HG03521 (cell line): ENCODE results near the gene HK2.

ENCODE experiments used
- ATAC-seq: cut with Tn5 transposase; IDR thresholded peaks from one replicate; pipeline ENCODE4 v1.9.1; 2021; ENCODE audit warnings: mild to moderate bottlenecking, moderate library complexity; ENCODE audit not compliant: unreplicated experiment

Gene HK2

DNA sequence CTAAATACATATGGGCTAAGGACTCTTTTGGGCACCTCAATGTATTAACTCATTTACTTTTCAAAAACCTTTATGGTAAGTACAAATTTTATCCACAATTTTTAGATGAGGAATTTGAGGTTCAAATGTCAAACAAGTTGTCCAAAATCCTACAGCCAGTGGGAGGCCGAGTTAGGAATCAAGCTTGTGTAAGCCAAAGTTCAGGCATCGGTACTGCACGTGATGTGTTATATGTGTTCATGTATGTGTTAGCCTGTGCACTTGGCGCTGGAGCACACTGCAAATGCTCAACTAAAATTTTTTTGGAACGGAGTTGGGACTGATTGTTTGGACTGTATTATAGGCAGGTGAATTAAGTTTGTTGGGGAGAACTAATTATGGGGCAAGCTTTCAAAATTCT, 22.7 kb downstream of the HK2 start:
- ATAC-seq: no peak

DNA sequence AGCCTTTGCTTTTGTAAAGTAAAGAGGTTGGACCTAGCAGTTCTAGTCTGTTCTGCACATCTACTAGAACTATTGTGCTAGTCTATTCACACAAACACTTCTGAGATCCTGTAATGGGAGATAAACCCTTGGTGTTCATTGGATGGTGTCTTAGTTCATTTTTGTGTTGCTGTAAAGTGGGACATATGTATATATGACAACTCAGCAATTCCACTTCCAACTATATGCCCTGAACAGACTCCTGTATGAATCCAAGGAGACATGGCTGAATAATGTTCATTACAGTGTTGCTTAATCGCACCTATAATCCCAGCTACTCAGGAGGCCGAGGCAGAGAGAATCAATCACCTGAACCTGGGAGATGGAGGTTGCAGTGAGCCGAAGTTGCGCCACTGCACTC, 23.3 kb downstream of the HK2 start:
- ATAC-seq: no peak

DNA sequence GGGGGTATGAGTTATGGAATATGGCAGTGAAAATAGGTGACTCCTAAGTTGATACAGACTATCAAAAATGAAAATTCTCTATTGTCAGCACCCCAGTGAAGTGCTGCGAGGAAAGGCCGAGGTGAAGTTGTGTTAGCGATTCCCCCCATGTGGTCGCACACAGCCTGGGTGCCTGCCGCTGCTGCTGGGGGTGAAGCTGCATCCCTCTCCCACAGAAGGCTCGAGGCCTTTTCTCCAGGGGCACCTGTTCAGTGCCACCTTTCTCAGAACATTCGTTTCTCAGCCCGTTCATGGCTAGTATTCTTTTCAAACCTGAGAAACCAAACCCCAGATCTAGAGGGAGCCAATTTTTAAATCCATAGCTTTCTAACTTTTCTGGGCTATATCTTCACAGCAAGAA, 23.8 kb downstream of the HK2 start:
- ATAC-seq: no peak

DNA sequence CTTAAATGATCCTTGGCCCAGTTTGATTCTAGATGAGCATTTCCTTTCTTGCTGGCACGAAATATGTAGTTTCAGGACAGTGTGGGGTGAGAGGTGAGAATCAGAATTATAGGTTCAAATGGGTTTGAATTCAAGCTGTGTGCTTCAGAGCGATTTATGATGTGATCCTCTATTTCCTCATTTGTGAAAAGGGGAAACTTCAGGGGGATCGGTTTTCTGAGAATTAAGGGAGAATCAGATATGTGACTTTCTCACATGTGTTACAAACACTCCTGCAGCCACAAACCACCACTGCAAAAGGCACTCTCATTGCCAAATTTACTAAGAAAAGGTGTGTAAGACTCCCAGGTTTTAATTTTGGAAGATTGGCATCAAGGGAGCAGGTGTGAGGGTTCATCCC, 24.4 kb downstream of the HK2 start:
- ATAC-seq: no peak

DNA sequence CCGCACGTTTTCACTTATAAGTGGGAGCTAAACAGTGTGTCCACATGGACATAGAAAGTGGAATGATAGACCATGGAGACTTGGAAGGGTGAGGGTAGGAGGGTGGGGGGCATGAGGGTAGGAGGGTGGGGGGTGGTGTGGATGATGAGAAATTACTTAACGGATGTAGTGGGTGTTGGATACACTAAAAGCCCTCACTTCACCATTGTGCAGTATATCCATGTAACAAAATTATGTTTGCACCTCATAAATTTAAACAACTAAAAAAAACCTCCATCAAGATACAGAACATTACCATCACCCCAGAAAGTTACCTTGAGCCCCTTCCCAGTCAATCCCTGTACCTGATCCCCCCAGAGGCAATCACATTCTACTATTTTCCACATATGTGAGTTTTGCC, 26.2 kb downstream of the HK2 start:
- no peak for ATAC-seq

DNA sequence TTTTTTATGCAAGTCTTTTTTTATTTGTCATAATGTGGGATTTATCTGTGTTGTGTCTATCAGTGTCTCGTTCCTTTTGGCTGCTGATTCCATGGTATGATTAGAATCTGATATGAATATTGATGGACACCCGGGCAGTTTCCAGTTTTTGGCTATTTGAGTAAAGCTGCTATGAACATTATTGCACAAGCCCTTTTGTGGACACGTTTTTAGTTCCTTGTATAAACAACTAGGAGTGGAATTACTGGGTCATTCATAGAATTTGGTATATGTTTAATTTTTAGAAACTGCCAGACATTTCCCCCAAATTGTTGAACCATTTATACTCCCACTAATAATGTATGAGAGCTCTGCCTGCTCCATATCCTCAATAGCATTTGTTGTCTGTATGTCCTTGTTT, 26.6 kb downstream of the HK2 start:
- ATAC-seq: no peak

DNA sequence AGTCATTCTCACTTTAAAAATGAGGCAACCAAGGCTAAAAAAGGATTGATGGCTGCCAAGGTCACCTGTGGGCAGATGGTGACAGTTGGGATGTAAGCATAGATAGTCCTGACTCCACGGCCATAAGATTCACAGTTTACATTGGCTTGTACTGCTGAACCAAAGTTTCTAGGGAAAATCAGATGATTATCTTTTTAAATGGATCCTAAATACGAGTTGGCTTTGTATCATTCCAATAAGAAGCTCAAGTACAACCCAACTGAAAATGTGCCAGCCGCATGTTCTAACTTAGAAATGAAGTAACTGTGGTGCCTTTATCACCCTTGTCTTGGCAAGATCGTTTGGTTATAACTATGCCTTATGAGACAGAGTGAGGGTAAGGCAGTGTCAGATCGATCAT, 27.6 kb downstream of the HK2 start:
- ATAC-seq: no peak

DNA sequence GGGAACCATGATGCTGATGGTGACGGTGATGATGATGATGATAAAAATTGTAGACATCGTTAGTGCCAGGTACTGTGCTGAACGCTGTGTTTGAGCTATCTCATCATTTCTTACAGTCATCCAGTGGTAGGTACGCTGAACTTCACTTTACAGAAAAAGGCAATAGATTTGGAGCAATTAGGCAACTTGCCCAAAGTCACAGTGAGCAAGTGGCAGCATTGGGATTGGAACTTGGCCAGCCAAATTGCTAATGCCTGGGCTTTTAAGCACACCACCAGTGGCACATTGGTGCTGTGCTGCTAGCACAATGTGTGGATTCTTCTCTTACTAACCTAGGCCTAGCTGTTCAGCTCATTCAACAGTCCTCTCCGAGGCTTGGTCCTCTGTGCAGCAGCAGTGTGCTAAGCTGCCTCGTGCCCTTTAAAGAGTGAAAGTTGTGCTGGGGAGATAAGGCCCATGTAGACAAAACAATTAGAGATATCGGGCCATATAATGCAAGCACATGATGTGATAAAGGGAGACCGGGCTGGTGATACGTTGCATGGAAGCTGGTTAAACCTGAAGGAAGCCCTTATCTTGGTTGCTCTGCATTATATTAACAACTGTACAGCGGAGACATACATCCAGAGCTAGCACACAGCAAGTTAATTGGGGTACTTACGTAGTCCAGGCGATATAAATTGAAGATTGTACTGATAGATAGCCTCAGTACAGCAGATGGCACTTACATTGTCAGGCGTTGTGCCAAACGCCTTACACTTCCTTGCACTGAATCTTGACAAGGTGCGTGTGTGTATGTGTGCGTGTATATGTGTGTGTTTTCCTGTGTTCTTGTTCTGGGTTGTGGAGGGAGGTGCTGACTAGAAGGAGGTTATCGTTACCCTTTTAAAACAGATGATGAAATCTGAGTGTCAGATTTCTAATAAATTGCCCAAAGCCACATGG, 28.4 kb downstream of the HK2 start:
- ATAC-seq: no peak

DNA sequence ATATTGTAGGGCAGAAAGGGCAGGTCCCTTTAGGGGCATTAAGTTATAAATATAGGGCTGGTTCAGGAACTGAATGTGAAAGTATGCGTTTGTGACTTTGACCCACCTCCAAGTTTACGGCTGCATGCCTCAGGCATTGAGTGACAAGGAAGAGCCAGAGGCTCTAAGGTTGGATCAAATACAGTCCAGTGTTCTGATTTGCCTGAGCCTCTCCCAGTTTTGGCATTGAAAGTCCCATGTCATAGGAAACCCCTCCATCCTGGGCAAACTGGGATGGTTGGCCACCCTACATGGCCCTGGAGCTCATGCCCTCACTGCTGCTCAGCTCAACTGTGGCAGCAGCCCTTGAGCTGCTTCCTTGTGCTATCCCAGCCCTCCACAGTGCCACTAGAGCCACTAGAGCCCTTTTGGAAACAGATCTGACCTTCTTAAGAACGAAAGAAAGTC, 29.9 kb downstream of the HK2 start:
- no peak for ATAC-seq

DNA sequence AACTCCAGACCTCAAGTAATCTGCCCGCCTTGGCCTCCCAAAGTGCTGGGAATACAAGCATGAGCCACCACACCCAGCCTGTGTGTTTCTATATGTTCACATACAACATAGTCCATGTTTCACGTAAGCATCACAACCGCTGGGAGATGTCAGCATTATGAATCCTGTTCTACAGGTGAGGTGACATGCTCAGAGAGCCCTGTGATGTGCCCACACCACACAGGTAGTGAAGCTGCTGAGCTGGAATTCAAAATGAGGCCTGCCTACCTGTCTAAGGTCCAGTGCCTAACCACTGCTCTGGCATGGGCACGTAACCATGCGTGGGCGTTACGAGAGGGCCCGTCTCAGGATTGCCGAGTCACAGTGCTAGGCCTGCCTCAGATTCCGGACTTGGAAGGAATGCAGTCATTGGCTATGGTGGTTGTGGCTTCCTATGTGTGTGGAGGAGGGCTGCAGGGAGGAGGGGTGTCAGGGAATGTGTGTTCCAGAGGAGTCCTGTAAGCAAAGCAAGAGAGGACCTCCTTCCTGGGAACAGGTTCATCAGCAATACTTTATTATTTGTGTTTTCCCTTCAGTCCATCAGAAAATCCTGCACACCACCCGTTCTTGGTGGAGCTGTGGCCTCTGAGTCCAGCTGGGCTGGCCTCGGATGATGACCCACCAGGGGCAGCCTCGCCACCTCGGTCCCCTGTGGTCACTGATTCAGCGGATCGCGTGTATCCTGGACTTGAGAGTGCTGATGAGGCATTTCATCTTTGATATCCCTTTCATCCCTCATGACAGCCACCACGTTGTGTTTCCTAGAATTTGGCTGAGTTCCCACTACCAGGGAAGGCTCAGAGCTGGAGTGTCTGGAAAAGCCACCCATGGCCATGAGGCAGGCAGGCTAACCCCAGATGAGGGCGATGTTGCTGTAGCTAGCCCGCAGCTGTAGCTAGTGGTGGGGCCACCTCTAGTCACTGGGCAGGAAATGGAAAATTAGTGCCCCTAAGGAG, 31.1 kb downstream of the HK2 start:
- ATAC-seq: no peak

DNA sequence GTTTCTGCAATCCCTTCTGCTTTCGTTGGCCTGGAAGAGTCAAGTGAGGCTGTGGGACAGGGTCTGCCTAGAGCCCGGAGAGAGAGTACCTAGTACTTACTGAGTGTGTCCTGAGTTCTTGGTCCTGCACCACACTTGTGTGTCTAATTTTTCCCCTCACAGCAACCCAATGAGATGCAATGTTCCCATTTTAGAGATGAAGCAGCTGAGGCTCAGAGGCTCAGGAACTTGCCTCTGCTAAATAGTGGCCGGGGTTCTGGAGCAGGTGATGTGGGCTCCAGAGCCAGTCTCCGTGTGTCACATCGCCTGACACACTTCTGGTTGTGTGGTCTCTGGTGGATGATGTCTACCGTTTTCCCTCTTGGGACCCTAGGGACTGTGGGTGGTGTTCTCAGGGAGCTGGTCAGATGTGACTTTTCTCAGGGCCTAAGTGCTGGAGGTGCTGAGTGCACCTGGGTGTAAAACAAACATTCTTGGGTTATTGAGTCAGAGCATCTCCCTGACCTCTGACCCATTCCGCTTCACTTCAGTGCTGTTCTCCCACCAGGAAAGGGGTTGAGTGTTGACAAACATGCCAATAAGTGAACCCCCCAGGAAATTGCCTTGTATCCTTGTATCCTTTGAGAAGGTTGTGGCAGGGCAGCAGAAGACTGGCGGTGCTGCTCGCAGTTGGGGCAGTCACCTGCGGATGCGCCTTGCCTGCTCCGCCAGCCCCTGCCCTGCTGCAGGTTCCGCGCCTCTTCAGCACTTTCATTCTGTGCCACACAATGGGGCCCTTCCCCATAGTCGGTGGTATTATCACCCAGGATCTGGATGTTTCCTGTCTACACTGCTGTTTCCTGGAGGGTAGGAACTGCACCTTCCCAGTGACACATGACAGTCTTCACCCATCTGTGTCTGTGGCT, 32.1 kb downstream of the HK2 start:
- no peak for ATAC-seq

DNA sequence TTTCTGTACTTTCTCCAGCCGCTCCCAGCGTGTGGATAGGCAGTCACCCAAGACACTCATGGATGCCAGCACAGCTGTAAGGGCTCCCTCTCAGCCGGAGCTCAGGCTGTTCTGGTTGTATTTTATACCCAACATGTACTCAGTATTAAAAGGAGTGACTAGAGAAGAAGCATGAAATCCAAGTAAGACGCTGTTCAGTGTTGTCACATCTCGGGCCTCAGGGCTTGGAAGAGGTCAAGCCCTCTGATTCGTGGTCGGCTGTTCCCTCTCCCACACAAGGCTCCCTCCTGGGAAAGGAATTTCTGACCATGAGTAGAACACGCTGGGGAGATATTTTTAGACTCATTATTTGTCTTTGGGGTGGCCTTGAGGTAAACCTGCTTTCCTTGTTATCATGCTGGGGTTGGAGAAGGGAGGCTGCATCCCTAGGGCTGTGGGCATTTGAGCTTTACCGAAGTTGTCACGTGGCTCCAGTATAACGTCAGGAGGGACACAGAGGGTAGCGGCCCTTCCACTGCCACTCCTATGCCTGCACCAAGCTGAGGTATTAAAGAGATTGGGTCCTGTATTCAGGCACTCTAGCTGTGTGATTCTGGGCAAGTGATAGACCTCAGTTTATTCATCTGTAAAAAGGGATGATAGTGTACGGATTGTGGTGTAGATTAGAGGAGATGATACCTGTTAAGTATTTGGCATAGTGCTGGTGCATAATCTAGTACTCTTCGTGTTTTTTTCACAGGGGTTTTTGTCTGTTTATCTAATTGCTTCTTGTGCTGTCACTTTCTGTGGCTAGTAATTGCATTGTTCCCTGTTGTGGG, 34.1 kb downstream of the HK2 start:
- no peak for ATAC-seq

DNA sequence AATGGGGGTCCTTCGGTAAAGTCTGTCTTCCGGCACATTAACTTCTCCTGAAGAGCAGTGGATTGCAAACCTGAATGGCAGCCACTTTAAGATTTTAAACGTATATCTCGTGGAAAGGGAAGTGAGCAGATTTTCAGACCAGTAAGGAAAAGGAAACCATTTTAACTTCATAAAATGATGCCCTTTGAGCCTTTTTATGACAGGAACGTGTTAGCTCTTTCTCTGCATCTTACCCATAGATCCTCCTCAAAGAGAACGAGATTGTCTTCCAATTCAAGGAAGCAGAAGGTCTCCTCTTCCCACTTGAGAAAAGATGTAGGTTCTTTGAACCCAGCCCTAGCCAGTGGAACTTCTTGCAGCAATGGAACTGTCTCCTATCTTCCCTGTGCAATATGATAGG, 35.6 kb downstream of the HK2 start:
- ATAC-seq: no peak

DNA sequence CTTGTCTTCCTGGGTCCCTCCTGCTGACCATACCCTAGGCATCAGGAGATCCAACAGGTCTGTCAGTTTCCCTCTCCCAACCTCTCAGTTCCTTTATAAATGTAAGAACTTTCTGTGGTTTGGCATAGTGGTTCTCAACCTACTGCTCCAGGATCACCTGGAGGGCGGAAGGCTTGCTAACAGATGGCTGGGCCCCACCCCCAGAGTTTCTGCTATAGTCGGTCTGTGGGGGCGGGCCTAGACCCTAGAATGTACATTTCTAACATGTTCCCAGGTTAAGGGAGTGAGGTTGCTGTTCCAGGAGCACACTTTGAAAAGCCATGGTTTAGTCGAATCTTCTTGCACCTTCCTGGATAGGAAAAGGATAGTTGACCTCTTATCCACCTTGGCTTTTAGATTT, 37.0 kb downstream of the HK2 start:
- no peak for ATAC-seq

DNA sequence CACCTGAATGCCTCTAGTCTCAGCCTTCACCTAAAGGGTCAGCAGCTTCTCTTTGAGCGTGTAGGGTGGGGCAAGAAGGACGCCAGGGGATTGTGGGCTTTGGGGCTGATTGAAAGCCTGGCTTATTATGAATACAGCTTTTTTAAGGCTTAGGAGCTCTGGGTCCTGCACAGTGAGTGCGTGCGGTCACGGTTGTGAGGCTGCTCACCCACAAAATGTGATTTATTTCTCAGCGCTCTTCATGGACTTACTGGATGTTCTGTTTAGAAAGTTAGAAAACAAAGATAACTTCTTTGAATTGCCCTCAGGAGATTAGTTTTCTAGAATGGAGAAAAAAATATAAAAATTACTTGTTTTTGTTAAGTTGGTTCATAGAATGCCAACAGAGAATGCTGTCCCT, 37.5 kb downstream of the HK2 start:
- ATAC-seq: no peak

DNA sequence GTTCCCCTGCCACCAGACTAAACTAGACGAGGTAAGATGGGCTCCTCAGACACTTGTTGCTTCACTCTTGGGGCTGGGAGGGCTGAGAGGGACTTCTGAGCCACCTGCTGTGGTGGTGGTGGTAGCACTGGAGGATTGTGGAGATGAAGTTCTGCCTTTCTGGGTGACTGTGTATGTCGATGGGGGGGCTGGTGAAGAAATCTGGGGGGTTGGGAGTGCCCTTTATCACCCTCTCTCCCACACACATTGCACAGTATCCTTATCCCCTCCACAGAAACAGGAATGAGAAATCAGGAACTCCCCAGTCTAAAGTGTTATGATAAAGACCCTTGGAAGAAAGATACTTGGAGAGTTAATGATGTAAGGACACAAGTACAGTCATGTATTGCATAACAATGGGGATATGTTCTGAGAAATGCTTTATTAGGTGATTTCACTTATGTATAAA, 38.5 kb downstream of the HK2 start:
- no peak for ATAC-seq

DNA sequence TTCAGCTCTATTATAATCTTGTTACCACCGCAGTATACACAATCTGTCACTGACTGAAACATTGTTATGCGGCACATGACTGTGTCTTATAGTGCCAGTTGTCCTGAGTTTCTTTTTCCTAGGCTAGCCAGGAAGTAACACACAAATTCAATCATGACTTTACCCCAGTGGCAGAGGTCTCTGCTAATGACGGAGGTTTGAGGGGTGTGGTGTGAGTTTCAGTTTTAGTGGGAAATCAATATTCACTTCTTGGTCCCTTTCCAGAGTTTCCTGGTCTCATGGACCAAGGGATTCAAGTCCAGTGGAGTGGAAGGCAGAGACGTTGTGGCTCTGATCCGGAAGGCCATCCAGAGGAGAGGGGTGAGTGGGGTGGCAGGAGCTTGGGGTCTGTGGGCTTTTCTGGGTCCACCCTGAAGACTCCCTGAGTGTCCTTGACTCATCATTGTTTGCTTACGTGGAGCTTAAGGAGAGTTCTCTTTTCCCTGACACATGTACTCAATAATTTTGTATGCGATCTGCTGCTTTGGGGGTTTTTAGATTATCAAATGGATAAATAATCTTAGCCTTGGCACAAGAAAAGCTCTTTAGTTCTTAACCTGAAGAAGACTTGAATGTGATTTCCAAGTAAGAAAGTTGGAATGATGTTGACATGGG, 39.2 kb downstream of the HK2 start:
- no peak for ATAC-seq

DNA sequence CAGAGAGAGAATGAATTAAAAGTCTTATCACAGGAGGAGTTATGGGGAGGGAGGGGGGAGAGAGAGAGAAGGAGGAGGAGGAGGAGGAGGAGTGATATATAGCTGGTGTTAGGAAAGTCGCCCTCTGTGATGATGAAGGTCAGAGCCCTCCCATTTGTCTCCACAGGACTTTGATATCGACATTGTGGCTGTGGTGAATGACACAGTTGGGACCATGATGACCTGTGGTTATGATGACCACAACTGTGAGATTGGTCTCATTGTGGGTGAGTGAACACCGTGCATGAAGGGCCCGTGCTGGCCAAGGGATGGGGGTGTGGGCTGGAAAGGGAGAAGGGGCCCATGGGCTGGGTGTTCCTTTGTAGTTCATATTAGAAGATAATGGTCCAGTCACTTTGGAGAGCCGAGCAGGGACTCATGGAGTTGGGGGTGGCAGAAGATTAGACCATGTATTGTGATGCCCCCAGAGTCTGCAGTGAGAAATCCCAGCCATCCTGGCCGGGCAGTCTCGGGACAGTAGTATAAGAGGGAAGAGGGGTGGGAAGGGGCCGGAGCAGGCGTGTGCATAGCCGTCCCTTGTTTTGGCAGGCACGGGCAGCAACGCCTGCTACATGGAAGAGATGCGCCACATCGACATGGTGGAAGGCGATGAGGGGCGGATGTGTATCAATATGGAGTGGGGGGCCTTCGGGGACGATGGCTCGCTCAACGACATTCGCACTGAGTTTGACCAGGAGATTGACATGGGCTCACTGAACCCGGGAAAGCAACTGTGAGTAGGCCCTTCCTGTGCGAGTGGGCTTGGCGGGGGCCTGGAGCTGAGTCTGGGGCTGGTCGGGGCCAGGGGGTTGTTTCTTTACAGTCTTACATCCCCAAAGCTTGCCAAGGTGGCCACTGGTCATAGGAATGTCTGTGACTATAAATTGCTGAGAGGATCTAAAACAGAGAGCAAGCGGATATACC, 40.0 kb downstream of the HK2 start:
- ATAC-seq: no peak
